ENCODE data around the gene CD22. TPM values are rescaled to one million over a fixed set of nuclear protein-coding genes. Genes with fewer than 3 reads are reported as not detected.
"Not testable (repeated sequence)": the region's sequence is repeated elsewhere in the genome, so short reads cannot be mapped to it uniquely, and the experiment has no call there.

The CD22 gene
- total RNA-seq, 1 experiment from 2014 or later = 454 TPM

DNA sequence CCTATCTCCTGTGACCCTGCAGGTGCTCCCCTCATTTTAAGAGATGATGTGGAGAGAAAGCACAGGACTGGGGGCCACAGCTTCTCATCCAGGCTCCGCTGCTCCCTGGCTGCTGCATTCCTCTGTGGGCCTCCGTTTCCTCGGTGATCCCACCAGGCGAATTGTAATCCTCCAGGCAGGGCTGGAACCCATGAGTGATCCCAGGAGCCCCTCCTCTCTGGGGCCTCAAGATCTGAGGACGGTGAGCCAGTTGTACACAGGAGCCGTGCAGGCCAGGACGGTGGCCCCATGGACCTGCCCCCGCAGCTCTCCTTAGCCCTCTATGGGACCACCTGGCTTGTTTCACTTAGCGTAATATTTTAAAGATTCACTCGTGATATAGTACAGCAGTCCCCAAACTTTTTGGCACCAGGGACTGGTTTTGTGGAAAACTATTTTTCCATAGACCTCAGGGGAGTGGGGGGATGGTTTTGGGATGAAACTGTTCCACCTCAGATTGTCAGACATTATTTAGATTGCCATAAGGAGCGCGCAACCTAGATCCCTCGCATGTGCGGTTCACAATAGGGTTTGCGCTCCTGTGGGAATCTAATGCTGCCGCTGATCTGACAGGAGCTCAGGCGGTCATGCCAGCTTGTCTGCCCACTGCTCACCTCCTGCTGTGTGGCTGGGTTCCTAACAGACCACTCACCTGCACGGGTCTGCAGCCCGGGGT lies 34.9 kb downstream of the CD22 start:
- Histone ChIP-seq H3K4me2 (ENCODE audit: low read depth, low read length, poor library complexity, severe bottlenecking) (no peak overlapping the region), H3K4me1 (ENCODE audit: low read length) (no peaks in the 10 kb centered on the region; the same call in 1 of the 2 replicates), H3K9me3 (ENCODE audit: low read length) (no peaks in the 10 kb centered on the region), H3K27me3 (ENCODE audit: low read length) (no peaks in the 10 kb centered on the region), H4K20me1 (ENCODE audit: insufficient read depth, low read depth, low read length) (no peaks in the 10 kb centered on the region), H3K36me3 (ENCODE audit: insufficient read depth, low read length) (no peaks in the 10 kb centered on the region), H3K9me2 (replicated peaks; ENCODE audit: insufficient read depth, low read length) (no peaks in the 10 kb centered on the region), H3K79me2 (ENCODE audit: low read length) (no peaks in the 10 kb centered on the region), H2AFZ (ENCODE audit: low read length) (no peak overlapping the region), H3K27ac (ENCODE audit: low read length) (no peak overlapping the region), H3K9ac (ENCODE audit: low read length) (no peak overlapping the region), H3K4me3 (ENCODE audit: low read length) (no peak overlapping the region)
- peak; percentile 9 for DNase-seq

DNA sequence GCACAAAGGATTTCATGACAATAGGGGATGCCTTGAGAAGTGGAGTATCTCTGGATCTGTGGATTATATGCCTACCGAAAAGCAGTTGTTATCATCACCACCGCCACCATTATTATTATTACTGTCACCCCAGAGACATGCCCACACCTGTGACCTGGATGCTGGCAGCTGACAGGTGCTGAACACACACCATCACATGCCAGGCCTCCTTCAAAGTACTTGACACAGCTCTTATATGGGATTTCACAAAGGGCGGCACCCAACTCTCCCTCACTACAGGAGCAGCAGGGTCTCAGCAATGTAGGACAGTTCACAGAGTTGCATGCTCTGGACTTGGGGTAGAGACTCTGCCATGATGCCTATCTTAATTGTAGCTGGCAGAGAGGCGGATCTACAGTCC lies 36.3 kb downstream of the CD22 start:
- no peaks in the 10 kb centered on the region for H3K27me3 ChIP-seq (ENCODE audit: low read length)
- no peak overlapping the region for H3K4me3 ChIP-seq (ENCODE audit: low read length)
- no peaks in the 10 kb centered on the region; the same call in 1 of the 2 replicates for H3K4me1 ChIP-seq (ENCODE audit: low read length)
- H3K27ac ChIP-seq (ENCODE audit: low read length) = no peak overlapping the region
- DNase-seq = no peak
- H3K79me2 ChIP-seq (ENCODE audit: low read length) = no peaks in the 10 kb centered on the region
- H3K9me2 ChIP-seq (replicated peaks; ENCODE audit: insufficient read depth, low read length) = no peaks in the 10 kb centered on the region
- no peaks in the 10 kb centered on the region for H4K20me1 ChIP-seq (ENCODE audit: insufficient read depth, low read depth, low read length)
- H3K36me3 ChIP-seq (ENCODE audit: insufficient read depth, low read length) = no peaks in the 10 kb centered on the region
- no peaks in the 10 kb centered on the region for H3K9me3 ChIP-seq (ENCODE audit: low read length)
- no peak overlapping the region for H3K4me2 ChIP-seq (ENCODE audit: low read depth, low read length, poor library complexity, severe bottlenecking)
- no peak overlapping the region for H2AFZ ChIP-seq (ENCODE audit: low read length)
- no peak overlapping the region for H3K9ac ChIP-seq (ENCODE audit: low read length)

DNA sequence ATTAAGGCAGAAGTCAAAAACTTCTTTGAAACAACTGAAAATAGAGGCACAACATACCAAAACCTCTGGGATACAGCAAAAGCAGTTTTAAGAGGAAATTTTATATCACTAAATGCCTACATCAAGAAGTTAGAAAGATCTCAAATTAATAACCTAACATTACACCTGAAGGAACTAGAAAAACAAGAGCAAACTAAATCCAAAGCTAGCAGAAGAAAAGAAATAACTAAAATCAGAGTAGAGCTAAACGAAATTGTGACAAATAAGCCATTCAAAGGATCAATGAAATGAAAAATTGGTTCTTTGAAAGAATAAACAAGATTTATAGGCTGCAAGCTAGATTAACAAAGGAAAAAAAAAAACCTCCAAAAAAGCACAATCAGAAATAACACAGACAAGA lies 39.4 kb downstream of the CD22 start:
- no peak overlapping the region for H3K9ac ChIP-seq (ENCODE audit: low read length)
- no peaks in the 10 kb centered on the region for H3K9me2 ChIP-seq (replicated peaks; ENCODE audit: insufficient read depth, low read length)
- no peaks in the 10 kb centered on the region for H4K20me1 ChIP-seq (ENCODE audit: insufficient read depth, low read depth, low read length)
- H3K4me2 ChIP-seq (ENCODE audit: low read depth, low read length, poor library complexity, severe bottlenecking) = no peak overlapping the region
- no peak overlapping the region for H2AFZ ChIP-seq (ENCODE audit: low read length)
- H3K4me1 ChIP-seq (ENCODE audit: low read length) = no peaks in the 10 kb centered on the region
- H3K4me3 ChIP-seq (ENCODE audit: low read length) = no peak overlapping the region
- no peaks in the 10 kb centered on the region for H3K79me2 ChIP-seq (ENCODE audit: low read length)
- H3K36me3 ChIP-seq (ENCODE audit: insufficient read depth, low read length) = no peaks in the 10 kb centered on the region
- H3K27me3 ChIP-seq (ENCODE audit: low read length) = no peaks in the 10 kb centered on the region
- no peak for DNase-seq
- H3K27ac ChIP-seq (ENCODE audit: low read length) = no peak overlapping the region
- H3K9me3 ChIP-seq (ENCODE audit: low read length) = no peaks in the 10 kb centered on the region

DNA sequence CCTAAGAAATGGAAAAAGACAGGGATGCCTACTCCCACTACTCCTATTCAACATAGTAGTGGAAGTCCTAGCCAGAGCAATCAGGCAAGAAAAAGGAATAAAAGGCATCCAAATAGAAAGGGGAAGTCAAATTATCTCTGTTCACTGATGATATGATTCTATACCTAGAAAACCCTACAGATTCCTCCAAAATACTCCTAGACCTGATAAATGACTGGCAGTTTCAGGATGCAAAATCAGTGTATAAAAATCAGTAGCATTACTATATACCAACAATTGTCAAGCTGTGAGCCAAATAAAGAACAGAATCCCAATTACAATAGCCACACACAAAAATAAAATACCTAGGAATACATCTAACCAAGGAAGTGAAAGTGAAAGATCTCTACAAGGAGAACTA lies 40.5 kb downstream of the CD22 start:
- Histone ChIP-seq H3K27ac (ENCODE audit: low read length) (no peak overlapping the region), H3K9ac (ENCODE audit: low read length) (no peak overlapping the region), H4K20me1 (ENCODE audit: insufficient read depth, low read depth, low read length) (no peaks in the 10 kb centered on the region), H3K4me3 (ENCODE audit: low read length) (no peak overlapping the region), H3K4me1 (ENCODE audit: low read length) (no peaks in the 10 kb centered on the region), H3K9me3 (ENCODE audit: low read length) (no peaks in the 10 kb centered on the region), H3K9me2 (replicated peaks; ENCODE audit: insufficient read depth, low read length) (no peaks in the 10 kb centered on the region), H3K4me2 (ENCODE audit: low read depth, low read length, poor library complexity, severe bottlenecking) (no peak overlapping the region), H3K36me3 (ENCODE audit: insufficient read depth, low read length) (no peaks in the 10 kb centered on the region), H2AFZ (ENCODE audit: low read length) (no peak overlapping the region), H3K27me3 (ENCODE audit: low read length) (no peaks in the 10 kb centered on the region), H3K79me2 (ENCODE audit: low read length) (no peaks in the 10 kb centered on the region)
- DNase-seq = no peak

DNA sequence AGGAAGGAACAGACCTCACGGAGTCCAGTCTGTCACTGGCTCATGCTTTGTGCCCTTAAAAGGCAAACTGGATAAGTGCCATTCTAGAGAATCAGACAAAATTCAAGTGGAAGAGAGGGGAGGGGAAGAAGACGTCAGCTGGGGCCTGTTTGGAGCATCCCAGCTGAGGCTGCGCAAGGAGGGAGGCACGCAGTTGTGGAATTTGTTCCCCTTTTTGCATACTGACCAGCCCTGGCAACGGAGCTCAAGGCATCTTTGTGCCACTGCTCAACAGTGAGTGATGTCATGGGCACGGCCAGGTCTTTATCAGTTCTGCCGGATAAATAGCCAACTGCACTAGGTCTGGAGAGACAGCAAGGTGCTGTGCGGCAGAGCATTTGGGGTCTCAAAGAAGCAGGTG lies 41.7 kb downstream of the CD22 start, which contains the start of gene GPR42:
GPR42 (plus strand) TSS at position 347 of the 400 bp plus-strand sequence. CDS start 292 bp downstream, outside the sequence.
- Histone ChIP-seq H4K20me1 (ENCODE audit: insufficient read depth, low read depth, low read length) (no peaks in the 10 kb centered on the region), H3K4me2 (ENCODE audit: low read depth, low read length, poor library complexity, severe bottlenecking) (no peak within 1 kb of the TSS), H3K9ac (ENCODE audit: low read length) (no peak within 1 kb of the TSS), H3K27ac (ENCODE audit: low read length) (no peak within 1 kb of the TSS), H3K4me3 (ENCODE audit: low read length) (no peak within 1 kb of the TSS), H3K27me3 (ENCODE audit: low read length) (no peaks in the 10 kb centered on the region), H3K79me2 (ENCODE audit: low read length) (no peaks in the 10 kb centered on the region), H3K9me2 (replicated peaks; ENCODE audit: insufficient read depth, low read length) (no peaks in the 10 kb centered on the region), H3K4me1 (ENCODE audit: low read length) (no peaks in the 10 kb centered on the region), H2AFZ (ENCODE audit: low read length) (no peak within 1 kb of the TSS), H3K36me3 (ENCODE audit: insufficient read depth, low read length) (no peaks in the 10 kb centered on the region), H3K9me3 (ENCODE audit: low read length) (no peaks in the 10 kb centered on the region)
- peak; percentile 15 for DNase-seq

DNA sequence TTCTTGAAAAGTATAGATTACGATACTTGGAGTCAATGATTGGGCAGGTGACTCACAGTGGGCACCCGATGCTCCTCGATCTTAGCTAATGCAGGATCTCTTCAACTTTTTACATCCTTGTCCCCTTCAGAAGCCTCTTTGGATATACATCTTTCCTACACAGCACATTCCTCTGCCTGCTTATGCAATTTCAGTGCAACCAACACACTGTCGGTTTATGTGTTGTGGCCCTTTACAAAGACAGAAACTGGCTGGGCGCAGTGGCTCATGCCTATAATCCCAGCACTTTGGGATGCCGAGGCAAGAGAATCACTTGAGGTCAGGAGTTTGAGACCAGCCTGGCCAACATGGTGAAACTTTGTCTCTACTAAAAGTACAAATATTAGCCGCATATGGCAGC lies 44.5 kb downstream of the CD22 start:
- no peak overlapping the region for H3K9ac ChIP-seq (ENCODE audit: low read length)
- H3K4me3 ChIP-seq (ENCODE audit: low read length) = no peak overlapping the region
- no peaks in the 10 kb centered on the region for H3K9me2 ChIP-seq (replicated peaks; ENCODE audit: insufficient read depth, low read length)
- no peak overlapping the region for H3K4me2 ChIP-seq (ENCODE audit: low read depth, low read length, poor library complexity, severe bottlenecking)
- no peak overlapping the region for H2AFZ ChIP-seq (ENCODE audit: low read length)
- no peak overlapping the region for H3K27ac ChIP-seq (ENCODE audit: low read length)
- DNase-seq = no peak
- H3K36me3 ChIP-seq (ENCODE audit: insufficient read depth, low read length) = no peaks in the 10 kb centered on the region
- H3K9me3 ChIP-seq (ENCODE audit: low read length) = no peaks in the 10 kb centered on the region
- no peaks in the 10 kb centered on the region for H4K20me1 ChIP-seq (ENCODE audit: insufficient read depth, low read depth, low read length)
- H3K79me2 ChIP-seq (ENCODE audit: low read length) = no peaks in the 10 kb centered on the region
- no peaks in the 10 kb centered on the region for H3K4me1 ChIP-seq (ENCODE audit: low read length)
- no peaks in the 10 kb centered on the region for H3K27me3 ChIP-seq (ENCODE audit: low read length)

DNA sequence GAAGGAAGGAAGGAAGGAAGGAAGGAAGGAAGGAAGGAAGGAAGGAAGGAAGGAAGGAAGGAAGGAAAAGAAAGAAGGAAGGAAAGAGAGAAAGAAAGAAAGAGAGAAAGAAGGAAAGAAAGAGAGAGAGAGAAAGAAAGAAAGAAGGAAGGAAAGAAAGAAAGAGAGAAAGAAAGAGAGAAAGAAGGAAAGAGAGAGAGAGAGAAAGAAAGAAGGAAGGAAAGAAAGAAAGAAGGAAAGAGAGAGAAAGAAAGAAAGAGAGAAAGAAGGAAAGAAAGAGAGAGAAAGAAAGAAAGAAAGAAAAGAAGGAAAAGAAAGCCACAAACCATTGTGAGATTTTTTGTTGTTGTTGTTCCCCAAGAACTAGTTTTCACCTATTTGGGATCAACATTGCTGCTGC lies 45.0 kb downstream of the CD22 start:
- not testable (repeated sequence) for H3K4me3 ChIP-seq (ENCODE audit: low read length); H3K9me2 ChIP-seq (replicated peaks; ENCODE audit: insufficient read depth, low read length); H3K79me2 ChIP-seq (ENCODE audit: low read length); H4K20me1 ChIP-seq (ENCODE audit: insufficient read depth, low read depth, low read length); H3K27me3 ChIP-seq (ENCODE audit: low read length); H2AFZ ChIP-seq (ENCODE audit: low read length); DNase-seq; H3K9ac ChIP-seq (ENCODE audit: low read length); H3K4me1 ChIP-seq (ENCODE audit: low read length); H3K9me3 ChIP-seq (ENCODE audit: low read length); H3K27ac ChIP-seq (ENCODE audit: low read length); H3K4me2 ChIP-seq (ENCODE audit: low read depth, low read length, poor library complexity, severe bottlenecking); H3K36me3 ChIP-seq (ENCODE audit: insufficient read depth, low read length)

DNA sequence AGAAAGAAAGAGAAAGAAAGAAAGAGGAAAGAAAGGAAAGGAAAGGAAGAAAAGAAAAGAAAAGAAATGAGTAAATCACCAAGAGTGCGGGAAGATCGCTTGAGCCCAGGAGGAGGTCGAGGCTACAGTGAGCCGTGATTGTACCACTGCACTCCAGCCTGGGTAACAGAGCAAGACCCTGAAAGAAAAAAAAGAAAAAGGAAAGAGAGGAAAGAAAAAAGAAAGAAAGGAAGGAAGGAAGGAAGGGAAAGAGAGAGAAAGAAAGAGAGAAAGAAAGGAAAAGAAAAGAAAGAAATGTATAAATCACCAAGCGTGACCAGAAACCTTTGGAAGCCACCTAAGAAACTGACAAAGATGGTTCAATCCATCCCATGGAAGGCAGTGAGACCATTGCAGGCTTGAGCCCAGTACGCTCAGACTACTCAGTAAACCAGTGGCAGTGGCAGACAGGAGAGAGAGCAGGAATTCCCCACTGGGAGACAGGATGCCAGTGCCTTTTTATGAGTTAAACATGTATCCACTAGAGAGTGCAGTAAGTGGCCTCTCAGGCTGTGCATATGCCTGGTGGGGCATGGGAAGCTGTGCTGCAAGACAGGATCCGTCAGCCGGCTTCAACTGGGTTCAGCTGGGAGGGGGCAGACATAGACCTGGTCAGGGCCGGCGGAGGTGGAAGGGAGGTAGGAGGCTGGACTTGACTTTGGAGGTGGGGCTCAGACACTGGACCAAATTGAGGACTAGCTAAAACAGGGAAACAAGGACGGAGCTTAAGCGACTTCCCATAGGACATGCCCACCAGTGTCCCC lies 46.7 kb downstream of the CD22 start:
- no peak overlapping the region for H3K27ac ChIP-seq (ENCODE audit: low read length)

More for the DNA sequence above, 46.7 kb downstream of the CD22 start:
- no peaks in the 10 kb centered on the region for H3K79me2 ChIP-seq (ENCODE audit: low read length)
- no peaks in the 10 kb centered on the region for H3K9me2 ChIP-seq (replicated peaks; ENCODE audit: insufficient read depth, low read length)
- H3K4me2 ChIP-seq (ENCODE audit: low read depth, low read length, poor library complexity, severe bottlenecking) = no peak overlapping the region
- H2AFZ ChIP-seq (ENCODE audit: low read length) = no peak overlapping the region
- no peaks in the 10 kb centered on the region for H3K9me3 ChIP-seq (ENCODE audit: low read length)
- H3K27me3 ChIP-seq (ENCODE audit: low read length) = no peaks in the 10 kb centered on the region
- H3K36me3 ChIP-seq (ENCODE audit: insufficient read depth, low read length) = no peaks in the 10 kb centered on the region
- no peak overlapping the region for H3K9ac ChIP-seq (ENCODE audit: low read length)
- no peaks in the 10 kb centered on the region for H3K4me1 ChIP-seq (ENCODE audit: low read length)
- no peak overlapping the region for H3K4me3 ChIP-seq (ENCODE audit: low read length)
- no peaks in the 10 kb centered on the region for H4K20me1 ChIP-seq (ENCODE audit: insufficient read depth, low read depth, low read length)
- DNase-seq = no peak

Data from Karpas-422 (cell line).